ENCODE measurements around the gene PCDH1. TPM values are rescaled to one million over a fixed set of nuclear protein-coding genes. Genes with fewer than 3 reads are reported as not detected.

PCDH1 gene
- total RNA-seq, 4 donors from 2014 or later = 23.0 to 52.8 (median 30.9) TPM

DNA sequence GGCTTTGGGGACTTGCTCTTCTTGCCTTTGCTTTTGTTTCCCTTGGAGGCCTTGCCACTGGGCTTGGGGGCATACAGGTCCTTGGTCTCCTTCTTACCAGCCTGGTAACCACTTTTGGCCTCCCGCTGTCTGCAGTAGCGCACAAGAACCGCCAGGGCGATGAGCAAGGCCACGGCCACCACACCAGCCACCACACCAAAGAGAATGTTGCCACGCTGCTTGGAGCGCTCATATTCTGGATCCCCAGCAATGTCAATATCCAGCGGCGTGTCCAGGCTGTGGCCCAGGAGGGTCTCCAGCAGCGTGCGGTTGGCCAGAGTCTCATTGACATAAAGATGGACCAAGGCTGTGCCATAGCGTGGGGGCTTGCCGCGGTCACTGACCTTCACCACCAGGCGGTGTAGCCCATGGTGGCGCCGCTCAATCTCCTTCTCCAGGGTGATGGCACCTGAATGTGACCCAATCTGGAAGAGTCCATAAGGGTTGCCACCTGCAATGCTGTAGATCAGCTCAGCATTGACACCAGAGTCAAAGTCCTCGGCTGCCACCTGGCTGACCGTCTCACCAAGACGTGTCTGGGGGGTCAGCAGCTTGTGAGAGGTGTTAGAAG lies 14.5 kb downstream of the PCDH1 start:
- no peaks in the 10 kb centered on the region for H3K9me3 ChIP-seq
- no peak overlapping the region for H3K4me3 ChIP-seq
- H3K36me3 ChIP-seq = peaks cover 0 to 48% of the 10 kb centered on the region in 2 donors
- peaks cover 0 to 3% (median 0%) of the 10 kb centered on the region in 3 donors for H3K4me1 ChIP-seq
- H3K27me3 ChIP-seq = peaks cover 18% of the 10 kb centered on the region
- ATAC-seq = no peak
- TF ChIP-seq EP300 (IDR thresholded peaks at IDR 0.05) = no peak
- TF ChIP-seq, protein P1, sequence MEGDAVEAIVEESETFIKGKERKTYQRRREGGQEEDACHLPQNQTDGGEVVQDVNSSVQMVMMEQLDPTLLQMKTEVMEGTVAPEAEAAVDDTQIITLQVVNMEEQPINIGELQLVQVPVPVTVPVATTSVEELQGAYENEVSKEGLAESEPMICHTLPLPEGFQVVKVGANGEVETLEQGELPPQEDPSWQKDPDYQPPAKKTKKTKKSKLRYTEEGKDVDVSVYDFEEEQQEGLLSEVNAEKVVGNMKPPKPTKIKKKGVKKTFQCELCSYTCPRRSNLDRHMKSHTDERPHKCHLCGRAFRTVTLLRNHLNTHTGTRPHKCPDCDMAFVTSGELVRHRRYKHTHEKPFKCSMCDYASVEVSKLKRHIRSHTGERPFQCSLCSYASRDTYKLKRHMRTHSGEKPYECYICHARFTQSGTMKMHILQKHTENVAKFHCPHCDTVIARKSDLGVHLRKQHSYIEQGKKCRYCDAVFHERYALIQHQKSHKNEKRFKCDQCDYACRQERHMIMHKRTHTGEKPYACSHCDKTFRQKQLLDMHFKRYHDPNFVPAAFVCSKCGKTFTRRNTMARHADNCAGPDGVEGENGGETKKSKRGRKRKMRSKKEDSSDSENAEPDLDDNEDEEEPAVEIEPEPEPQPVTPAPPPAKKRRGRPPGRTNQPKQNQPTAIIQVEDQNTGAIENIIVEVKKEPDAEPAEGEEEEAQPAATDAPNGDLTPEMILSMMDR (IDR thresholded peaks at IDR 0.05) = no peak
- no peak for TF ChIP-seq POLR2A (IDR thresholded peaks at IDR 0.05)
- no peak for TF ChIP-seq POLR2AphosphoS5 (IDR thresholded peaks at IDR 0.05)
- WGBS, 2 donors (ENCODE audit: low coverage in 1 of 2) = no CpG with 5 or more reads among the region's 20 CpGs
- H3K27ac ChIP-seq = no peak overlapping the region

- Histone ChIP-seq H3K36me3 (peaks cover 0 to 42% of the 10 kb centered on the region in 2 donors), H3K27me3 (peaks cover 18% of the 10 kb centered on the region), H3K4me1 (peaks cover 0 to 9% (median 0%) of the 10 kb centered on the region in 3 donors), H3K27ac (no peak overlapping the region), H3K4me3 (no peak overlapping the region), H3K9me3 (no peaks in the 10 kb centered on the region)
- 100% methylated on average over 2 of the region's 16 CpGs; no CpG with 5 or more reads in 1 of the 2 donors for WGBS, 2 donors (ENCODE audit: low coverage in 1 of 2)
- TF ChIP-seq, protein P1 (IDR thresholded peaks at IDR 0.05) = no peak
- TF ChIP-seq EP300 (IDR thresholded peaks at IDR 0.05) = no peak
- no peak for TF ChIP-seq POLR2AphosphoS5 (IDR thresholded peaks at IDR 0.05)
- no peak for TF ChIP-seq POLR2A (IDR thresholded peaks at IDR 0.05)
- no peak for ATAC-seq
Observed at GRCh38 chr5:141862936-141863543, 15.2 kb downstream of the PCDH1 start.

- WGBS, 2 donors (ENCODE audit: low coverage in 1 of 2) = 55 to 73% methylated on average over 2 to 5 of the region's 5 CpGs
- no peak for TF ChIP-seq EP300 (IDR thresholded peaks at IDR 0.05)
- TF ChIP-seq POLR2A (IDR thresholded peaks at IDR 0.05) = no peak
- TF ChIP-seq POLR2AphosphoS5 (IDR thresholded peaks at IDR 0.05) = no peak
- TF ChIP-seq, protein P1 (IDR thresholded peaks at IDR 0.05) = no peak
- no peak overlapping the region for H3K27ac ChIP-seq
- peaks cover 0 to 12% (median 0%) of the 10 kb centered on the region in 3 donors for H3K4me1 ChIP-seq
- no peaks in the 10 kb centered on the region for H3K9me3 ChIP-seq
- no peak for ATAC-seq
- H3K36me3 ChIP-seq = peaks cover 0 to 37% of the 10 kb centered on the region in 2 donors
- H3K27me3 ChIP-seq = peaks cover 18% of the 10 kb centered on the region
- no peak overlapping the region for H3K4me3 ChIP-seq
Observed at GRCh38 chr5:141861194-141861593, 17.0 kb downstream of the PCDH1 start.

GRCh38 chr5:141858079-141858765 lies 20.0 kb downstream of the PCDH1 start:
- no peak overlapping the region for H3K4me3 ChIP-seq
- no peak for ATAC-seq
- TF ChIP-seq POLR2AphosphoS5 (IDR thresholded peaks at IDR 0.05) = no peak
- no peak overlapping the region for H3K27ac ChIP-seq
- H3K4me1 ChIP-seq = peaks cover 0 to 20% (median 0%) of the 10 kb centered on the region in 3 donors
- no peaks in the 10 kb centered on the region for H3K9me3 ChIP-seq
- peaks cover 0 to 23% of the 10 kb centered on the region in 2 donors for H3K36me3 ChIP-seq
- H3K27me3 ChIP-seq = peaks cover 18% of the 10 kb centered on the region
- WGBS, 2 donors (ENCODE audit: low coverage in 1 of 2) = 14% methylated on average over 4 of the region's 5 CpGs; no CpG with 5 or more reads in 1 of the 2 donors

DNA sequence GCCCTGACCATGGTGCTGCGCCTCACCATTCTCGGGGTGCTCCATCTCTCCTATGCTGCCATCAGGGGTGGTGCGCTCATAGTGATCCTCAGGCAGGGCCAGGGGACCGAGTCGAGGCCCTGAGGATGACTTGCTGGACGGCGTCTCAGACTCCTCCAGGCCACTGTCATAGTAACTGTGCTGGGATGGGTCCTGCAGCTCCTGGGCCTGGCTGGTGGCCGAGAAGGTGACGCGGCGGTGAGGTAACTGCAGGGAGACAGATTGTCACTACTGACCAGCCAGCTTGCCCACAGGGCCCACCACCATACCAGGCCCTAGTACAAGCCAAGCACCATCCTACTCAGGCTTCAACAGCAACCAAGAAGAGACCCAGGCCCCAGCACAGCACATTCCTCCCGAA lies 21.0 kb downstream of the PCDH1 start:
- Histone ChIP-seq H3K9me3 (no peaks in the 10 kb centered on the region), H3K36me3 (peaks cover 0 to 15% of the 10 kb centered on the region in 2 donors), H3K27me3 (peaks cover 18% of the 10 kb centered on the region), H3K4me1 (peaks cover 0 to 20% (median 0%) of the 10 kb centered on the region in 3 donors), H3K4me3 (no peak overlapping the region), H3K27ac (no peak overlapping the region)
- TF ChIP-seq POLR2AphosphoS5 (IDR thresholded peaks at IDR 0.05) = no peak
- no peak for TF ChIP-seq POLR2A (IDR thresholded peaks at IDR 0.05)
- TF ChIP-seq, protein P1 (IDR thresholded peaks at IDR 0.05) = no peak
- TF ChIP-seq EP300 (IDR thresholded peaks at IDR 0.05) = no peak
- no CpG with 5 or more reads among the region's 12 CpGs for WGBS, 2 donors (ENCODE audit: low coverage in 1 of 2)
- no peak for ATAC-seq

All from gastroesophageal sphincter (tissue), 4 donors.